HG03575 (cell line): ENCODE results near the gene SLC16A6.
"Not testable (repeated sequence)": the region's sequence is repeated elsewhere in the genome, so short reads cannot be mapped to it uniquely, and the experiment has no call there.

Source experiments
- ATAC-seq: cut with Tn5 transposase; IDR thresholded peaks from one replicate; pipeline ENCODE4 v1.9.1; 2021; ENCODE audit not compliant: unreplicated experiment, insufficient number of reproducible peaks, low FRiP score; ENCODE audit errors: extremely low read depth

The SLC16A6 gene

GRCh38 chr17:68315930-68316329 lies 25.0 kb upstream of the SLC16A6 start:
- no peak for ATAC-seq

- ATAC-seq: no peak
Measured at GRCh38 chr17:68314916-68315535, 24.1 kb upstream of the SLC16A6 start.

GRCh38 chr17:68310152-68310551 lies 19.2 kb upstream of the SLC16A6 start:
- ATAC-seq: no peak

GRCh38 chr17:68309066-68309670 lies 18.2 kb upstream of the SLC16A6 start:
- not testable (repeated sequence) for ATAC-seq

GRCh38 chr17:68308486-68308885 lies 17.6 kb upstream of the SLC16A6 start:
- ATAC-seq: not testable (repeated sequence)

GRCh38 chr17:68307443-68307842 lies 16.5 kb upstream of the SLC16A6 start:
- ATAC-seq: no peak

GRCh38 chr17:68306819-68307218 lies 15.9 kb upstream of the SLC16A6 start:
- no peak for ATAC-seq

- ATAC-seq: no peak
Measured at GRCh38 chr17:68305142-68305541, 14.2 kb upstream of the SLC16A6 start.

- ATAC-seq: no peak
Measured at GRCh38 chr17:68304706-68305105, 13.8 kb upstream of the SLC16A6 start.

GRCh38 chr17:68302666-68303065 lies 11.7 kb upstream of the SLC16A6 start:
- no peak for ATAC-seq

GRCh38 chr17:68302066-68302564 lies 11.2 kb upstream of the SLC16A6 start:
- no peak for ATAC-seq

- no peak for ATAC-seq
Measured at GRCh38 chr17:68301438-68301959, 10.6 kb upstream of the SLC16A6 start.

- no peak for ATAC-seq
Measured at GRCh38 chr17:68299817-68300216, 8.9 kb upstream of the SLC16A6 start.

- ATAC-seq: no peak
Measured at GRCh38 chr17:68298601-68299000, 7.7 kb upstream of the SLC16A6 start.

GRCh38 chr17:68297195-68297594 lies 6.3 kb upstream of the SLC16A6 start:
- ATAC-seq: no peak

GRCh38 chr17:68296217-68297191 lies 5.6 kb upstream of the SLC16A6 start:
- ATAC-seq: no peak

- ATAC-seq: no peak
Measured at GRCh38 chr17:68295086-68295485, 4.2 kb upstream of the SLC16A6 start.

- ATAC-seq: no peak
Measured at GRCh38 chr17:68294617-68295016, 3.7 kb upstream of the SLC16A6 start.

GRCh38 chr17:68294196-68294555 lies 3.2 kb upstream of the SLC16A6 start:
- ATAC-seq: no peak
